OCI-LY7 (cell line): ENCODE measurements around the gene CDH16. TPM values are rescaled to one million over a fixed set of nuclear protein-coding genes. Genes with fewer than 3 reads are reported as not detected.

ENCODE experiments used
- BruUV-seq: library from RNA; stranded (reverse); fragments of 400-500 nt; replicated peaks from 2 replicates; lab custom pipeline; 2021; lab: Mats Ljungman, UMichigan
- CTCF ChIA-PET: fragments of 300-600 bp; sonication (Branson Sonifier 250); formaldehyde crosslinking; loops from one replicate; lab custom pipeline; 2022; ENCODE audit warnings: antibody characterized with exemption; ENCODE audit not compliant: unreplicated experiment; lab: Charles Lee
- POLR2A ChIA-PET: fragments of 300-600 bp; sonication (Branson Sonifier 250); formaldehyde crosslinking; loops from one replicate; lab custom pipeline; 2022; ENCODE audit warnings: antibody characterized with exemption; lab: Charles Lee
- DNase-seq: peaks from one replicate; pipeline ENCODE4 v3.0.0-alpha.2; 2015; ENCODE audit warnings: low spot score
- H2AFZ ChIP-seq: fragments of 200-600 bp; sonication (generic), shearing (Covaris generic); 2 replicates; pipeline ENCODE4 v1.6.1; 2014; ENCODE audit warnings: mild to moderate bottlenecking, antibody characterized with exemption, low read length, moderate library complexity
- H3K27ac ChIP-seq: fragments of 200-600 bp; sonication (generic); 2 replicates; pipeline ENCODE4 v1.5.1; 2014; ENCODE audit warnings: mixed run types, low read depth, mild to moderate bottlenecking, moderate library complexity, low read length, inconsistent platforms; ENCODE audit not compliant: poor library complexity, severe bottlenecking
- H3K36me3 ChIP-seq: fragments of 200-600 bp; sonication (generic); 2 replicates; pipeline ENCODE4 v1.6.1; 2014; ENCODE audit warnings: mild to moderate bottlenecking, antibody characterized with exemption, low read length, moderate library complexity, mixed read lengths; ENCODE audit not compliant: insufficient read depth
- H3K4me1 ChIP-seq: fragments of 200-600 bp; sonication (generic); 2 replicates; pipeline ENCODE4 v1.5.1; 2014; ENCODE audit warnings: mild to moderate bottlenecking, low read length; ENCODE audit not compliant: insufficient read depth, poor library complexity, severe bottlenecking
- H3K4me2 ChIP-seq: fragments of 200-600 bp; sonication (generic); 2 replicates; pipeline ENCODE4 v1.6.1; 2014; ENCODE audit warnings: mild to moderate bottlenecking, low read length
- H3K4me3 ChIP-seq: fragments of 200-600 bp; sonication (generic); 2 replicates; pipeline ENCODE4 v1.5.1; 2014; ENCODE audit warnings: mild to moderate bottlenecking, low read depth, low read length; ENCODE audit not compliant: poor library complexity, severe bottlenecking
- H3K79me2 ChIP-seq: fragments of 200-600 bp; sonication (generic); 2 replicates; pipeline ENCODE4 v1.6.1; 2016; ENCODE audit warnings: low read depth, mild to moderate bottlenecking, low read length, moderate library complexity, mixed read lengths; ENCODE audit not compliant: insufficient read depth
- H3K9me2 ChIP-seq: fragments of 200-600 bp; sonication (generic); 2 replicates; pipeline ENCODE4 v1.6.1; 2016; ENCODE audit warnings: mild to moderate bottlenecking, low read length, mixed read lengths; ENCODE audit not compliant: insufficient read depth
- H3K9me3 ChIP-seq: fragments of 200-600 bp; sonication (generic); 2 replicates; pipeline ENCODE4 v1.6.1; 2014; ENCODE audit warnings: mild to moderate bottlenecking, mixed run types, low read length, mixed read lengths
- H4K20me1 ChIP-seq: fragments of 200-600 bp; sonication (generic); 2 replicates; pipeline ENCODE4 v1.6.1; 2014; ENCODE audit warnings: mild to moderate bottlenecking, antibody characterized with exemption, low read length, moderate library complexity, mixed read lengths; ENCODE audit not compliant: insufficient read depth
- EZH2phosphoT487 ChIP-seq: fragments of 200-600 bp; sonication (generic); IDR thresholded peaks from 2 replicates; pipeline ENCODE4 v1.6.1; 2018; ENCODE audit warnings: low read depth, borderline replicate concordance, mild to moderate bottlenecking, mixed run types, antibody characterized with exemption, low read length, moderate library complexity, mixed read lengths
- intact Hi-C: fragments of 100-400 bp; cut with micrococcal nuclease; formaldehyde crosslinking; loops from one replicate; pipeline ENCODE4 v1.10.0; 2022; ENCODE audit not compliant: unreplicated experiment
- total RNA-seq, 2 experiments: library from RNA; depleted of rRNA in 1 of 2; stranded (reverse); fragments of >200 nt in 1 of 2; shearing (Covaris generic) in 1 of 2; gene quantifications; 2 replicates each; pipeline ENCODE4 v1.2.3, GENCODE V29; 2014 to 2022
- TF ChIP-seq, protein P1 (sequence below): fragments of 200-600 bp; sonication (generic); conservative IDR thresholded peaks from 2 replicates; pipeline ENCODE4 v1.5.1; 2014; ENCODE audit warnings: mild to moderate bottlenecking, antibody characterized with exemption, low read length, moderate library complexity, mixed read lengths

The CDH16 gene
- total RNA-seq, 2 experiments from 2014 or later = not detected

DNA sequence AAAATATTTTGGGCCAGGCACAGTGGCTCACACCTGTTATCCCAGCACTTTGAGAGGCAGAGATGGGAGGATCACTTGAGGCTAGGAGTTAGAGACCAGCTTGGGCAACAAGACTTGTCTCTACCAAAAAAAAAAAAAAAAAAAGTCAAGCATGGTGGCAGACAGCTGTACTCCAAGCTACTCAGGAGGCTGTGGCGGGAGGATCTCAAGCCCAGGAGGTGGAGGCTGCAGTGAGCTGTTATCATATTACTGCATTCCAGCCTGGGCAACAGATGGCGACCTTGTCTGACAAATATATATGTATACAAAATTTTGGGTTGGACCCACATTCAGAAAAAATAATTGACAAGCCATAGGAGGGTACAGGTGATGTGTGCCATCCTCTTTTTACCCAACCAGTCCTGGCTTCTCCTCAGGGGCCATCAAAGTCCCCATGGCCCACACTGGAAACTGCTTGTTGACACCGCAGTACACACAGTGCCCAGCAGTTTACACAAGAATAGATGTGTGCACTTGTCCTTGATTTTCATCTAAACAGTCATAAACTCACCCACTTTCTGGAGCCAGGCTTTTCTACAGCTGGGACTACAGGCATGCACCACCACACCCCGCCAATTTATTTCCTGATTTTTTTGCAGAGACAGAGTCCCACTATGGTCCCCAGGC, 18.3 kb upstream of the CDH16 start:
- H3K79me2 ChIP-seq = peaks cover 7% of the 10 kb centered on the region; the same call in 1 of the 2 replicates
- BruUV-seq = no TSS peak

DNA sequence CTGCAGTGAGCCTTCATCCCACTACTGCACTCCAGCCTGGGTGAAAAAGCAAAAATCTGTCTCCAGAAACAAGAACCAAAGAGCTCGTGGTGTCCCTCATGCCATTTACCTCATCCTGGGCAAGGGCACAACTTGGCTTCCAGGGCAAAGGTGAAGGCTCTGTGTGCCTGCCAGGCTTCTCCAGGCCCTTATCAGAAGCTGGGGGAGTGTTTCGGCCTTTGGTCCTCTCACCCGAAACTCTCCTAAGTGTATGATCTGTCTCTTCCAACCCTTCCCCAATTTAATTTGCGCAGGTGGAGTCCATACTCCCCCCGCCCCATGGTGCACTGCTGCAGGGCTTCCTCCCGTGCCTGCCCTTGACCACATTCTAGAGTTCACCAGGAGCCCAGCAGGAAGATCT, 17.8 kb upstream of the CDH16 start:
- CTCF ChIA-PET = no interaction called here
- no peak for DNase-seq
- Histone ChIP-seq H3K4me2 (peak overlapping the region; percentile 35; the same call in 1 of the 2 replicates), H2AFZ (no peak overlapping the region), H3K79me2 (peaks cover 7% of the 10 kb centered on the region; the same call in 1 of the 2 replicates), H3K9me3 (no peaks in the 10 kb centered on the region), H3K4me3 (no peak overlapping the region), H3K36me3 (peaks cover 19% of the 10 kb centered on the region; the same call in 1 of the 2 replicates), H3K9me2 (no peaks in the 10 kb centered on the region), H4K20me1 (no peaks in the 10 kb centered on the region), H3K4me1 (peaks cover 12% of the 10 kb centered on the region), H3K27ac (no peak overlapping the region)
- intact Hi-C loops = no loop called here
- no TSS peak for BruUV-seq
- POLR2A ChIA-PET = interaction anchor here (0.6 kb wide), 1 partner anchor 159 kb away, joined by 6 read pairs; no protein-coding TSS in a partner anchor
- no peak for TF ChIP-seq EZH2phosphoT487
- TF ChIP-seq, protein P1, sequence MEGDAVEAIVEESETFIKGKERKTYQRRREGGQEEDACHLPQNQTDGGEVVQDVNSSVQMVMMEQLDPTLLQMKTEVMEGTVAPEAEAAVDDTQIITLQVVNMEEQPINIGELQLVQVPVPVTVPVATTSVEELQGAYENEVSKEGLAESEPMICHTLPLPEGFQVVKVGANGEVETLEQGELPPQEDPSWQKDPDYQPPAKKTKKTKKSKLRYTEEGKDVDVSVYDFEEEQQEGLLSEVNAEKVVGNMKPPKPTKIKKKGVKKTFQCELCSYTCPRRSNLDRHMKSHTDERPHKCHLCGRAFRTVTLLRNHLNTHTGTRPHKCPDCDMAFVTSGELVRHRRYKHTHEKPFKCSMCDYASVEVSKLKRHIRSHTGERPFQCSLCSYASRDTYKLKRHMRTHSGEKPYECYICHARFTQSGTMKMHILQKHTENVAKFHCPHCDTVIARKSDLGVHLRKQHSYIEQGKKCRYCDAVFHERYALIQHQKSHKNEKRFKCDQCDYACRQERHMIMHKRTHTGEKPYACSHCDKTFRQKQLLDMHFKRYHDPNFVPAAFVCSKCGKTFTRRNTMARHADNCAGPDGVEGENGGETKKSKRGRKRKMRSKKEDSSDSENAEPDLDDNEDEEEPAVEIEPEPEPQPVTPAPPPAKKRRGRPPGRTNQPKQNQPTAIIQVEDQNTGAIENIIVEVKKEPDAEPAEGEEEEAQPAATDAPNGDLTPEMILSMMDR = no peak

More for the DNA sequence above, 18.3 kb upstream of the CDH16 start:
- H3K4me1 ChIP-seq = peaks cover 12% of the 10 kb centered on the region
- DNase-seq = no peak
- H3K9me2 ChIP-seq = no peaks in the 10 kb centered on the region
- H3K9me3 ChIP-seq = no peaks in the 10 kb centered on the region
- POLR2A ChIA-PET = interaction anchor here (0.6 kb wide), 1 partner anchor 158 kb away, joined by 6 read pairs; no protein-coding TSS in a partner anchor
- no peak overlapping the region for H2AFZ ChIP-seq
- H3K36me3 ChIP-seq = peaks cover 19% of the 10 kb centered on the region; the same call in 1 of the 2 replicates
- no peak overlapping the region for H3K4me3 ChIP-seq
- CTCF ChIA-PET = no interaction called here
- intact Hi-C loops = no loop called here
- no peak overlapping the region for H3K27ac ChIP-seq
- TF ChIP-seq, protein P1 = 0 out of 2 replicates have a peak, but pooled peaks have one; percentile 18
- no peak for TF ChIP-seq EZH2phosphoT487
- H3K4me2 ChIP-seq = no peak overlapping the region
- no peaks in the 10 kb centered on the region for H4K20me1 ChIP-seq
